COR-L47 (cell line): ENCODE results near the gene ATG12.

Experiments
- DNase-seq: peaks from one replicate; lab custom pipeline; 2025; lab: John Stamatoyannopoulos, UW

The ATG12 gene

GRCh38 chr5:115806986-115807653, 34.2 kb downstream of the ATG12 start:
- no peak for DNase-seq

- no peak for DNase-seq
Observed at GRCh38 chr5:115801984-115802383, 39.4 kb downstream of the ATG12 start.

- no peak for DNase-seq
Observed at GRCh38 chr5:115801152-115801551, 40.2 kb downstream of the ATG12 start.

GRCh38 chr5:115800108-115800507, 41.3 kb downstream of the ATG12 start:
- no peak for DNase-seq

- no peak for DNase-seq
Observed at GRCh38 chr5:115798252-115798651, 43.1 kb downstream of the ATG12 start.

GRCh38 chr5:115796656-115797055, 44.7 kb downstream of the ATG12 start:
- DNase-seq, result no peak

- DNase-seq, result no peak
Observed at GRCh38 chr5:115795700-115796099, 45.7 kb downstream of the ATG12 start.

- no peak for DNase-seq
Observed at GRCh38 chr5:115788440-115788839, 52.9 kb downstream of the ATG12 start.

GRCh38 chr5:115787426-115787825, 53.9 kb downstream of the ATG12 start:
- DNase-seq, result no peak

GRCh38 chr5:115785381-115786065, 55.8 kb downstream of the ATG12 start:
- no peak for DNase-seq

- DNase-seq, result no peak
Observed at GRCh38 chr5:115778417-115778816, 62.9 kb downstream of the ATG12 start.
